Stimulated activated CD4-positive, alpha-beta T cell treated with anti-CD3 and anti-CD28 coated beads, Interleukin-4, amount 100 ng/mL, for 4 hours (primary cell): ENCODE data around the gene LRRC74B.
"Not testable (repeated sequence)": the region's sequence is repeated elsewhere in the genome, so short reads cannot be mapped to it uniquely, and the experiment has no call there.

ENCODE experiments used
- DNase-seq, 2 experiments: peaks; one replicate each; pipeline ENCODE4 v3.0.0-alpha.2; 2020

The LRRC74B gene, protein sequence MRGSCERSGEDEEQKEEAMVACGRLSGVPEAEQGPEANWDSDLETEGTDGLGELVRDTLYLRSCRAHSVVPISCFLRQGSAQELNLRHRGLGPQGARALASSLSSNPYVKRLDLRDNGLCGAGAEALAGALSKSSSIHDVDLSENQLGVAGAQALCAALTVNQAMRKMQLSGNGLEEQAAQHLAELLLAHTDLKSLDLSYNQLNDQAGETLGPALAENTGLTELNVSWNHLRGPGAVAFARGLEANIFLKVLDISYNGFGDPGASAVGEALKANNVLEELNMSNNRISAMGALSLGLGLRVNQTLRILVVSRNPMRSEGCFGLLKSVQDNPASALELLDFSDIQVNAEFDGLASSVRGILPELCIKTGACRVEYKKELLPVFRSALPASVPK

DNA sequence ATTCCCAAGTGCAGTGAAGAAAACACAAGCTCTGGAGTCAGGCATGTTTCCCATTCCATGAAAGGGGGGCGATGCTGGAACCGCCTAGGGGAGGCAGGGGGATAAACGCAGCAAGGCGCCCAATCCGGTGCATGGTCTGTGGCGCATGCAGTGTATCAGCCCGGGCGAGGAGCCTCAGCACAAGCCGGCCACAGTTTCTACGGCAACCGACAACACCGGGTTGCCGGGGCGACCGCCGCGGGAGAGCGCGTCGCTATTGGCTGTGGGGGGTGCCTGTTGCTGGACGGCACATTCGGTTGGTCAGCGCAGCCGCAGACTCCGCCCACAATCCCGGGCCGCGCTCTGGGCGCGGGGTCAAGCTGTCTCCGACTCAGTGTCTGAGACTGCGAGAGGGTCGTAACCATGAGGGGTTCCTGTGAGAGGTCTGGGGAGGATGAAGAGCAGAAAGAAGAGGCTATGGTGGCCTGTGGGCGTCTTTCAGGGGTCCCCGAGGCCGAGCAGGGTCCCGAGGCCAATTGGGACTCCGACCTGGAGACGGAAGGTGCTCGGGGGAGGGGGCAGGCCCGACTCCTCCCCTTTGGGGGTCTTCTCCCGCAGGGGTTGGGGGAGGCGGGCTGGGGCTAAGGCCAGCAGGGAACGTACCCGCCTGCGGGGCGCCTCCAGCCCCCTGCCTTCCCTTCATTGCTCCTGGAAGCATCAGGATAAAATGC is at the start of gene LRRC74B:
Gene LRRC74B, plus strand, starts transcription at position 362 of the 710 bp plus-strand sequence. Its CDS starts 41 bp downstream, at position 403.
- DNase-seq: peak; percentile 49 to 63

DNA sequence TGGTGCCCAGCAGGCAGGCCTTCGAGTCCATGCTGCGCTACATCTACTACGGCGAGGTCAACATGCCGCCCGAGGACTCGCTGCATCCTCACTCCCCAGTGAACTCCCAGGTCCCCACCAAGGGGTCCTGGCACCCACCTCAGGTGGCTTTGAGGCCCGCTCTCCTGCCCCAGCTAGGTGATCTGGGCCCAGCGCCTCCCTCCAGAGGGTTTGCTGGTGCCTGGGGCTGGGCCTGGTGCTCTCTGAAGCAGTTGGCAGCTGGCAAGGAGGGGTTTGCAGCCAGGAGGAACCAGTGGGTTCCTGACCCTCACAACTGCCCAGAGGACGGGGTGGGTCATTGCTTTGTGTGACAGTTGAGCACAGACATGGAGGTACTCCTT is 49.7 kb upstream of the LRRC74B start:
- no peak for DNase-seq

DNA sequence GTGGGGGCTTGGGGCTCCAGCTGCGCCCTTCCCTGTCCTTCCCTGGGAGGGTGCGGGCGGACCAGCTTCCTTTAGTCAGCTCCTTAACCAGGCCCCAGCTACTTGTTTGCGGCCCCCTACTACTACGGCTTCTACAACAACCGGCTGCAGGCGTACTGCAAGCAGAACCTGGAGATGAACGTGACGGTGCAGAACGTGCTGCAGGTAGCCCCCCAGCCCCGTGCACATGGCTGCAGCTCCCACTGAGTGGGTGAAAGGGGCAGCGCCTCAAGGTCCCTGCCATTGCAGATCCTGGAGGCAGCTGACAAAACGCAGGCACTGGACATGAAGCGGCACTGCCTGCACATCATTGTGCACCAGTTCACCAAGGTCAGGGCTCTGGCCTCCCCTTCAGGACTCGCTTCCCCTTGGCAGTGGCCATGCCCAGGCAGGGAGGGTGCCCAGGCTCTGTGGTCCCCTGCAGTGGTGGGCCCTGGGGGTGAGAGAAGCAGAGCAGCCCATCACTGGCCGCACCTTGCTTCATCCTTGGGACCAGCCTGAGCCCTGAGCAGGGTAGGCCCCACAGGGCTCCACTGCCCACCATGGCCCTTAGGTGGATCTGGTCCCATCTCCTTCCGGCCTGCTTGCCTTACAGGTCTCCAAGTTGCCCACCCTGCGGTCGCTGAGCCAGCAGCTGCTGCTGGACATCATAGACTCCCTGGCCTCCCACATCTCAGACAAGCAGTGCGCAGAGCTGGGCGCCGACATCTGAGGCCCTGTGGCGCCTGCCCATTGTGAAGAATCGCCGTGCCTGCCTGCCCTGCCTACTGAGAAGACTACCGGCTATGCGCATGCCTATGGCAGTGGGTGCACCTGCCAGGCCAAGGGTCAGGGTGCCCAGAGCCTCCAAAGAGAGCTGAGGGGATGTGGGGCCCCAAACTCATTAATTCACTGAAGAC is 48.9 kb upstream of the LRRC74B start:
- no peak for DNase-seq

DNA sequence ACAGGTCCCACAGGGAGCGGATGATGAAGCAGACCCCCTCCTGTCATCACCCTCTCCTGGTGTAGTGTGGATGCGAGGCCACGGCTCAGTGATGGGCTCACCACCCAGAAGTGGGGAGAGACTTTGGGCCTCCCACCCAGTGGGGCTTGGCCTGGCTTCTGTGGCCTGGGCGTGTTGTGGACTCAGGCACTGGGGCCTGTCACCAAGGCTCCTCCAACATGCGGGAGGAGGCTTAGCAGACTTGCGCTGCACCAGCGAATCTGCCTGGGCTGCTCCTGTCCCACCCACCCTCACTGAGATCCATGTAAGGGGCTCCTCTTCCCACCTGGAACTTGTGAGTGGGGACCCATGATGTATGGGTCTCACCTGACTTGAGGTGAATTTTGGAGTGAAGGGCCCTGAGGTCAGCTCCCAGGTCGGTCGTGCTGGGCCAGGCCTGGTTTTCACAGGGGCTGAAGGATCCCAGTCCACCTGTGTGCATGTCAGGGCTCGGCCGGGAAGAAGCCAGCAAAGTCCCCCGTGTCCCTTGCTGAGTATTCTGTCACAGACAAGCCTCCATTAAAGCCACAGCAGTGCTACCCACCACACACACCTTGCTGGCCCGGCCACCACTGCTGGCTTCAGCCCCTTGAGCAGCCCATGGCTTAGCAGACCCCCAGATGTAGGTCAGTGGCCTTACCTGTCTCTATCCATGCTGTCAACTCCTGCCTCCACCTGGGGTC is 48.0 kb upstream of the LRRC74B start:
- DNase-seq: no peak

DNA sequence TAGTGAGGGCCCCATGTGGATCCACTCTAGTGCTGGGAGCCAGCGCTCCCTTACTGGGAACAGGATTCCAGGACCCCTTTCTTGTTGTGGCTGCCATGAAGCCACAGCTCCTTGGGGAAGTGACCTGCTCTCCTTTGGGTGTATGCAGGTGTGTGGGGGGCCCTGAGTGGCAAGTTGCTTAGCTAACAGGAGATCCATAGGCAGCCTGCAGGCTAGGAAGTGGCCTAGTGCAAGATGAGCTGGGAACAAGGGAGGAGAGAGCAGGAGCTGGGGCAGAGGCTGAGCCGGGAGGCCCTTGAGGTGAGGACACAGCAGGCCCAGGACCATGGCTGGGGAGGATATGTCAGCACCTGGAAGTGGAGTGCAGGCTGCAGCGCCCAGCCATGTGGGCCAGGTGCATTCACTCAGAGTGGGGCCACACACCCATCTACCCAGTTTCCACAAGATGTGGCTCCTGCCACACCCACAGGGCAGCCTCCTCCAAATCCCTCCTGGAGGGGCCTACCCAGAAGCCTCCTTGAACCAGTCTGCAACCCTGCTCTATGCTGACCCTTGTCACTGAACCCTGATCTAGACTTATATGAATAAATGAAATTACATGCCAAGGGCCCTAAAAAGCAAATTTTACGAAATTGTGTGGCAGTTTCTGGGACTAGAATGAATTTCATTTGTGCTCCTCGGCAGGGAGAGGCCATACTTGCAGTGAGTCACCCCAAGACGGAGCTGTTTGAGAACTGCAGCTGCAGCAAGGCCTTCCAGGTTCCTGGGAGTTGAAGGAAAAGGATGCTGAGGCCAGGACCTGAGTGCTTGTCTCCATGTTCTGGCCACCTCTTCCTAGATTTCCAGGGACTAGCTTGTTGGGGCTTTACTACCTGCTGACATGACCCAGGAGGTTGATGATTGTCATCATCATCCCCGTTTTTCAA is 47.1 kb upstream of the LRRC74B start:
- DNase-seq: no peak

DNA sequence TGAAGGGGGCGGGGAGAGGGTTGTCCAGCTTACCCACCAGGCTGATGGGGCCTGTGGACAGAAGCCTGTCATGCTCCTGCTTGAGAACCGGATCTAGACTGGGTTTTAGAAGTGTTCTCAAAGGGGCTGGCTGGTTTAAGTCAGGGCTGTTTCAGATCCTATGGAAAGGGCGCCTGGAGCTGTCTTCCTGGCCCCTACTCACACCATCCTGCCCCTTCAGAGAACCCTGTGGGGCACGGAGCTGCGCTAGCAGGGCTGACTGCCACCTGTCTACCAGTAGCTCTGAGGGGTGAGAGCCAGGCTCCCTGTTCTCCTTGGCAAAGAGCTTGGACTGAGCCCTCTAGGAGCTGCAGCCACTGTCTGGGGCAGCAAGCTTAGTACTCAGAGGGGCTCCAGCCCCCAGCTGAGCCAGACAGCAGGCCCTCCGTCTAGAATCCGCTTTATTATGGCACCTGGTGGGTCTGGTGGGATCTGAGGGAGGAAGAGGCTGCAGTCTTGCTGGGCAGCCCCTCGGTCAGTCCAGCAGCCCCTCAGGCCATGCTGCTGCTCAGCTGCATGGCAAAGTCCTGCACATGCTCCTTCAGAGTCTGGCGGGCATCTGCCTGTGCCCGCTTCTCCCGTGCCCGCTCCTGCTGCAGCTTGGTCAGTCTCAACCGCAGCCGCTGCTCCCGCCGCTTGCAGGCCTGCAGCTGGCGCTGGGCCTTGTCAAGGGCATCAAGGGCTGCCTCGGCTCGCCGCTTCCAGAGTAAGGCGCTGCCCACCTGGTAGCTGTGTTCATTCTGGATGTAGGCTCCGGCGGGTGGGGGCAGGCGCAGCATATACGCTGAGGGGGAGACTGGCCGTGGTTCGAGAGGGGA is 46.2 kb upstream of the LRRC74B start:
- no peak for DNase-seq

DNA sequence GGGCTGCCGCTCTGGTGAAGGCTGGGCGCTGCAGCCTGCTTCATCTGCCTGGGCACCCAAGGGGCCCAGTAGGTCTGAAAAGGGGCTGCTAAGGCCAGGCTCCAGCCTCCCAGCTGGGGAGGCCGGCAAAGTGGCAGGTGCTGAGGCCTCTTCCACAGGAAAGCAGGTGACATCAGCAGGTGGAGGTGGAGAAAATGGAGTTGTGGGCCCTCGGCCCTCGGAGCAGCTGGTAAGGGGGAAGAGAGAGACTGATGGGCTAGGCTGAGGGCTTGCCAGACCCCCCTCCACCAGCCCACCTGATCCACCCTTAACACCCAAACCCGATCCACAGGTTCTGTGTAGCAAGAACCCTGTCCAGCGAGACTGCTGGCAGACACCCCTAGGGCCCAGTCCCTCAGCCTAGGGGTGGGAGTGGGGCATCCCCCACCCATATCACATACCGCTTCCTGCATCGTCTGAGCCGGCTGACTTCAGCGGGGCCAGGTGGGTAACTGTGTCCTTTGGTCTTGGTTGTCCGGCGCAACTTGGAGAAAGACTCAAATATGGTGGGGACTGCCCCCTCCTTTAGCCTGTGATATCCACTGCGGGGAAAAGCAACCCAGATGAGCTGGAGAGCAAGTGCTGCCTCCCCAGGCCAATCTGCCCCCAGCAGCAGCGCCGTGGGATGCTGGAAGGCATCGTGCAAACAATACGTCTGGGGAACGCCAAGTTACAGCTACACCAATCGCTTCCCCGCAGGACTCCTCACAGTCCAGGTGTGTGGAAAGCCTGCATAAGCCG is 45.3 kb upstream of the LRRC74B start:
- DNase-seq: no peak

DNA sequence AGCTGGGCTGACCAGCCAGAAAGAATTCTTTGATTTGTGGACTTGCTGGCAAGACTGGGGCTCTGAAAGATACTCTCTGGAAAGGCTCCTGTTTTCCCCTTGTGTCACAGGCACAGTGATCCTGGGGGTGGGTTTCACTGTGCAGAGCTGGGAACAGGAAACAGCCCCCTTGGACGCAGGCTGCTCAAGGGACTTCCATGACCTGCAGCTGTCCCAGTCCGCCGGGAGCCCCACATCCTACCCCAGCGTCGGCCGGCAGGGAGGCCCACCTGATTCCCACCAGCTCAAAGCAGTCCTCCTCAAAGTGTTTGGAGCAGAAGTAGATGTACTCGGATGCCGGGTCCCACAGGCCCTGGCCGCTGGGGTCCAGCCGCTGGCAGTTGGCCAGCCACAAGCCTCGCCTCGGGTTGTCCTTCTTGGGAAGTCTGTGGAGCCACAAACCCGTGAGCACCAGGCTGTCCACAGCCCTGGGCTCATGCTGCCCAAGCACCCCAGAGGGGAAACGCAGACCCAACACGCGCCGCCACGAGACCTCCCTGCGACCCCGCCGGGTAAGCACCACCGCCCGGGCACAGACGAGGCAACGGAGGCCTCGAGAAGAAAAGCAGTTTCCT is 44.7 kb upstream of the LRRC74B start:
- no peak for DNase-seq

DNA sequence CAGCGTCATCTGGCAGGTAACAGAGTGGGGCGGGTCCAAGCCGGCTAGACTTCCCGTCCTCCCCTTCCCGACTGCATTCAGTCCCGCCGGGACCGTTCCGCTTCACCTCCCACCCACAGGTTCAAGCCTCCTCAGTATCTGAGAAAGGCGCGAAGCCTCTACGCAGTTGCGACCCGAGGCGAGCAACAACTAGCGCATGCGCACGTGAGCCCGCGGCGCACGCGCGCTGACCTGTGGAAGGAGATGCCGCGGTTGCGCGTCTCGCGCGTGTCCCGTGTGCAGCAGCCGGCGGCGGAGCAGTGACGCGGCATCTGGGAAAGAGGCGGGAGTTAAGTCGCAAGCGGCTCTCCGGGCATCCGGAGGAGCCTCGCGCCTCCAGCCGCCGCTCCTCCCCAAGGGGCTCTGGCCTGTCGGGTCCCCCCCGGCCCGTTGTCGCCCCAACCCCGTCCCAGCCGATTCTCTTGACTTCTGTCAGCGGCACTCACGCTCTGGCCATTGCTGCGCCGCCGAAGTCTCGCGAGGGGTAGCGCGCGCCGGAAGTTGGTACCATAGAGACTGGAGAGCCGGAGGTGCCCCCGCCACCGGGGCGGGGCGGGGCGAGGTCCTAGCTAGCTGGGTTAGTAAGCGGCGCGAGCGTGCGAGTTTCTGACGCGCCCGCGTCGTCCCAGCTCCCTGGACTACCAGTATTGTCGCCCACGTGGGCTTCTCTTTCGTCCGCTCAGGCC is 44.0 kb upstream of the LRRC74B start, which contains the start of gene THAP7:
Gene THAP7, minus strand, starts transcription at position 518 of the 725 bp plus-strand sequence. Its CDS starts 207 bp downstream, at position 311.
- peak; percentile 97 for DNase-seq

DNA sequence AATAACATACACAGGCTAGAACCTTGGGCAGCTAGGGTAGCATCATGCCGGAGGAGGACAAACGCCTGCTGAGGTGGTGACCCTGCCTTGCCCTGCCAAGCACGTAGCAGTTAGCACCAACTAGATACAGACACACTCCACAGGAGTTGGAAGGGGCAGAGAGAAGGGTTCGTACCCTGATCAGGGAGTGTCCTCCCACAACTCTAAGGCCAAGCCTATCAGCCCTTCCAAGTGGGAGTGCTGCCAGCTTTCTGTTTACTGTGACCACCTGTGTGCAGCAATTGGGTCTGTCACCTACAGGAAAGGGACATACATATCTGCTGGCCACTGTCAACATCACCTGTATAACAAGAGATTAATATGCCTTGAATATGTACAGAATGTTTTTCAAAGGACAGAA is 42.0 kb upstream of the LRRC74B start:
- DNase-seq: no peak

DNA sequence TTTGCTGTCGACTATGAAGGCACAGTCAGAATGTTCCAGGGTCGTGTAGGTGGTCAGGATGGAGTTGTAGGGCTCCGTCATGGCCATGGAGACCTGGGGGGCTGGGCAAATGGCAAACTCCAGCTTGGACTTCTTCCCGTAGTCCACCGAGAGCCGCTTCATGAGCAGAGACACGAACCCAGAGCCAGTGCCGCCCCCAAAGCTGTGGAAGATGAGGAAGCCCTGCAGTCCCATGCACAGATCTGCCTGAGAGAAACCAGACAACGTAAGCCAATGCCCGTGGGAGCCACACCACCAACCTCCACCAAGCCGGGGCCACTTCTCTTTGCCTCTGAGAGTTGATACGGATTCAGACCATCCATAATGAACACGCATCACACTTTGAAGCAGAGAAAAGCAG is 36.5 kb upstream of the LRRC74B start:
- DNase-seq: not testable (repeated sequence)

DNA sequence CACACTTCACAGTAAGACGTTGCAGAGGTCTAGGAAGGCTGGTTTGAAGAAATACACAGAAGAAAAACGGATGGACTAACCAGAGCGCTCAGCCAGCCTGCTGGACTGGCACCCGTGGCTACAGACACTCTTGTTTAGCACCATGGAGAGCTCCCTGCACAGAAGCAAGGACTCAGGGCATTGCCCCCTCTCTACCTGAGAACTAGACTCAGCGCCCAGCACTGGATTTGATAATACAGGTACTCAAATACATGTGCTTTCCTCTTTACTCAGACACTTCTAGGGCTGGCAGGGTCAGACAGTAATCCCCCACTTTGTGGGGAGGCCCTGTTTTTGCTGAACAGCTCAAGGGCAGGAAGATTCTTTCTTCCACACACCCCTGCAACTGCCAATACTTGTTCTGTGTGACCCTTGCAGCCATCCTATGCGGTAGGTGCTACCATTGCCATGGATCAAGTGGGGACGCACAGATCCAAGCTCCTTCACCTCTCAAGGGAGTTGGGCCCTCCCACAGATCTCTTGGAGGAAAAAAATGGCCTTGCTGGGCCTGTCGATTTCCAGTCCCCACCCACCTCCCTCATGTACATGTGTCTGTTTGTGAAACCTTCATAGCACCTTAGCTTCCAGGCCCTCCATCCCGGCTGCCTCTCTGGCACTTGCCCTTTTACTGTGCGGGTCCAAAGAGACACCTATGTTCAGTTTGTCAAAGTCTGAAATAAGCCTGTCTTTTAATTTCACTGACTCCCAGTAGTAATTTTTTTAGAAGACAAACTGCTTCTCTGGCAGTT is 35.9 kb upstream of the LRRC74B start:
- DNase-seq: no peak

DNA sequence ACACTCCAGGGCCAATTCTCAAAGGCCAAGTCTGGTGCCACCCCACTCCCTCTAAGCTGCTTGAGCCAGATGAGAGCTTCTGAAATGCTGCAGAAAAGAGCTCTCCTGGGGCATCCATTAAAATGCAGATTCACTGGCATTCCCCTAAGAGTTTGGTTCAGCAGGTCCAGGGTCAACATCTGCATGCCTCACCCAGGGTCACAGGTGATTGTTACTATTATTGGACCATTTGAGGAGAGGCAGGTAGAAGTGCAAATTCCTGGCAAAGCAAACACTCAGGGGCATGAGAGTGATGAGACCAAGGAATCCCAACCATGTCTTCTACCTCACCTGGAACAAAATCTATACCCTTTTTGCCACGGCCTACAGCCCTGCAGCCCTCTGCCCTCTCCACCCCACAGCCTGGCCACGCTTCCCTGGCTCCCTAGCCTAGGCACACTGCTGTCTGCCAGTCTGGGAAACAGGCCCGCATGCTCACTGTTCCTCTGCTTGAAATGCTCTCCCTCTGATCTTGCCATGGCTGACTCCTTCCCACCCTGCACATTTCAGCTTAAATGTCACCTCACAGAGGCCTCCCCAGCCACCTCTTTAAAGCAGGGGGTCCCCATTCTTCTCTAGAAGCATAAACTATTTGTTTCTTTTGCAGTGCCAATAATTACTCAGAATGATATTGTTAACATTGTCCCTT is 35.2 kb upstream of the LRRC74B start:
- DNase-seq: no peak

DNA sequence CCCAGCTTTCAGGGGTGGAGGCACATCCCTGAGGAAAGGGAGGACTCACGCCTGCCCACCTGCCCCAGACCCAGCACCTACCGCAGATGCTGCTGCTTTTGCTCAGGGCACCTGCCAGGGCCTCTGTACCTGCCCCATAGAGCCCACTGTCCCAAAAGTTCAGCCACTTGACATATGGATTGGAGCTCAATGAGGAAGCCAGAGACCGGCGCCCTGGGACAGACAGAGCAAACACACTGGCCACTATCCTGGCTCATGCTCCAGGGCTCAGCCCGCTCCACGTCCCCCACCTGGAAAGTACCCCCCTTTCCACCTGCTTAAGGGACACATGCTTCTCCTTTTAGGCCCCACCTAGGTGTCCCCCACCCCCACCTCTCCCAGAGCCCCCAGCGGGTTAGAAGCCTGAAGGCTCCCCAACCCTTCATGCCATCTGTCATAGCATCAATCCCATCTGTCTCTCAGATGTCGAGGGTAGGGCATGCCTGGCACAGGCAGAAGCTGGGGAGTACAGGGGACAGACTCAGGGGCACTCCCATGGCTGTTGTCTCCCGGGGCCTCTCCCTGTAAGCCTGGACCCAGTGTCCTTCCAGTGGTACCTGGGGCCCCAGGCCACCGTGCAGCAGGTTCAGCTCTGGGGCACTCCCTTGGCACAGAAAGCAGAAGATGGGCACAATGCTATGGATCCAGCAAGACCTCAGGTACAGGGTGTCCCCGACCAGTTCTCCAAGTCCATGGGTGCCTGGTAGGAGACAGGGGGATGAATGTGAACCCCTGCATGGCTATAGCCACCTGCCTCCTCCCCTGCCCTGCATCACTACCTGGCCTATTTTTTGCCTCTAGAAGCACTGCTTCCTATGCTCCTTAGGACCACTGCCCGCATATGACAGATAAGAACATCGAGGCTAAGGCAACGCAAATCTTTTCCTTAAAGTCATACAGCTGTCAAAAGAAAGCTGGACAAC is 33.0 kb upstream of the LRRC74B start:
- DNase-seq: no peak

DNA sequence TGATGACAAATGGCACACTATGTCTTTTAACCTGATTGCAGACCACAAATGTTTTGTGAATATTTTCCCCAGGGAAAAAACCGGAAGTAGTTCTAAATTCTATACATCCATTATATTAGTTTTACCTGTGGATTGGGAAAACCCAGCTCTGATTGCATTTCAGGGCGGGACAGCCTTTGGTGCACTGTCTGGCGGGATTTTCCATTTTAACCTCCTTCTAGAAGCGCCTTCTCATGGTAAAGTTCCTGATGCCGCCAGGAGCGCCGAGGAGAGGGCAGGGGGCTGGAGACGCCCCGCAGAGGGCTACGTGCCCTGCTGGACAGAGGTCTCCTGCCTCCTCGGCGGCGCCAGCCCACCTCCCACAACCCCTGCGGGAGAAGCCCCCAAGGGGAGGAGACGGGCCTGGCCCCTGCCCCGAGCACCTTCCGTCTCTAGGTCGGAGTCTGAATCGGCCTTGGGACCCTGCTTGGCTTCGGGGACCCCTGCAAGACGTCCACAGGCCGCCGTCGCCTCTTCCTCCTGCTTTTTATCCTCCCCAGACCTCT is 32.0 kb upstream of the LRRC74B start:
- DNase-seq: no peak
